Measurements from ENCODE around the gene ANKRD42.

DNA sequence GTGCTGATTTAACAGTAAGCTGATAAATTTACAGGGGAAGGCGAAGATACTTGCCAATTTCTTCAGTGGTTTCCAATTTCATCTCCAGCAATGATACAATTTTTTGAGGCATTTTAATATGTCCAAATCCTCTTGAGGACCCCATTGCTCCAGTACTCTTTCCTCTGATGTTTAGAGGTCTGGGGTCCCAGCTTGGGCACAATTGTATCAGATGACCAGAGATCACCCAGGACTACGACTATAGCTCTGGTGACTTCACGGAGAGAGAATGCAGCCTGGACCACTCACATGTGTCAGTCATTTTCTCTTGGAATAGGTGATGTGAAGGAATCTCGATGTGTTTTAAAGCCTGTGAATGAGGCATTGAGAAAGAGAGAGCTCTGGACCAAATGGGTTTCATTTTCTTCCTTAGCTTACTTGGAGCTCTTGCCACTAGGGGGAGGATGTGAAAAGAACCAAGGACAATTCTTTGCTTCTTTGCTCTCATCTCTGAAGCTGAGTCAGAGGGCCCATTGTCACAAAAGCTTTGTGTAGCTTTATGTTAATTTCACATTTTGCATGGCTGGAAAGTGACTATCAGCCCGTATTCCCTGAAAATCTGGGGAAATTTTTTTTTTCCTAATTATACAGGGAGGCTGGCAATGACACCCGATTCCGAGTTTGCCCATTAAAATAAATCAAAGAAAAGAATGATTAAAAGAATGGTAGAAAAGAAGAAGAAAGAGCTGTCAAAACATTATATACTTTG, 99.4 kb downstream of the ANKRD42 start:
- TF ChIP-seq, protein P1, sequence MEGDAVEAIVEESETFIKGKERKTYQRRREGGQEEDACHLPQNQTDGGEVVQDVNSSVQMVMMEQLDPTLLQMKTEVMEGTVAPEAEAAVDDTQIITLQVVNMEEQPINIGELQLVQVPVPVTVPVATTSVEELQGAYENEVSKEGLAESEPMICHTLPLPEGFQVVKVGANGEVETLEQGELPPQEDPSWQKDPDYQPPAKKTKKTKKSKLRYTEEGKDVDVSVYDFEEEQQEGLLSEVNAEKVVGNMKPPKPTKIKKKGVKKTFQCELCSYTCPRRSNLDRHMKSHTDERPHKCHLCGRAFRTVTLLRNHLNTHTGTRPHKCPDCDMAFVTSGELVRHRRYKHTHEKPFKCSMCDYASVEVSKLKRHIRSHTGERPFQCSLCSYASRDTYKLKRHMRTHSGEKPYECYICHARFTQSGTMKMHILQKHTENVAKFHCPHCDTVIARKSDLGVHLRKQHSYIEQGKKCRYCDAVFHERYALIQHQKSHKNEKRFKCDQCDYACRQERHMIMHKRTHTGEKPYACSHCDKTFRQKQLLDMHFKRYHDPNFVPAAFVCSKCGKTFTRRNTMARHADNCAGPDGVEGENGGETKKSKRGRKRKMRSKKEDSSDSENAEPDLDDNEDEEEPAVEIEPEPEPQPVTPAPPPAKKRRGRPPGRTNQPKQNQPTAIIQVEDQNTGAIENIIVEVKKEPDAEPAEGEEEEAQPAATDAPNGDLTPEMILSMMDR (conservative IDR thresholded peaks at IDR 0.05; ENCODE audit: low read depth, low read length), result peak; percentile 91
- TF ChIP-seq EZH2 (IDR thresholded peaks at IDR 0.05; ENCODE audit: borderline replicate concordance, low read depth, low read length, poor library complexity, severe bottlenecking), result no peak

All from A673 (cell line).